Endothelial cell of umbilical vein (primary cell): ENCODE measurements around the gene NAPB. TPM values are rescaled to one million over a fixed set of nuclear protein-coding genes. Genes with fewer than 3 reads are reported as not detected.

Experiments used
- BruUV-seq: library from RNA; stranded (reverse); fragments of 400-500 nt; replicated peaks from 2 replicates; lab custom pipeline; 2021; lab: Mats Ljungman, UMichigan
- CTCF ChIA-PET: fragments of 300-600, 350-600 bp; sonication (Branson Sonifier 250); formaldehyde crosslinking; loops from one replicate; lab custom pipeline; 2021; ENCODE audit warnings: antibody characterized with exemption, inconsistent platforms; lab: Charles Lee
- POLR2A ChIA-PET: fragments of 300-600, 350-600 bp; sonication (Branson Sonifier 250); formaldehyde crosslinking; loops from one replicate; lab custom pipeline; 2021; ENCODE audit warnings: antibody characterized with exemption, inconsistent platforms; lab: Charles Lee
- DNase-seq: peaks from one replicate; pipeline ENCODE4 v3.0.0-alpha.2; 2011; ENCODE audit warnings: low read depth, low spot score
- FAIRE-seq: peaks from 2 replicates; lab custom pipeline; 2011; peaks lifted over from hg19 to GRCh38; lab: Jason Lieb, UNC
- H2AFZ ChIP-seq: 2 replicates; pipeline ENCODE4 v1.6.0; 2012; ENCODE audit warnings: low read depth, low read length, control low read depth, inconsistent platforms
- H3K27ac ChIP-seq: 2 replicates; pipeline ENCODE4 v1.5.1; 2011; ENCODE audit warnings: low read depth, mild to moderate bottlenecking, control low read depth, low read length, moderate library complexity; ENCODE audit not compliant: insufficient read depth
- H3K27me3 ChIP-seq, 2 experiments: 2 replicates each; pipeline versions ENCODE4 v1.6.0 to v1.6.1; 2011; ENCODE audit warnings: low read length in 2 of 2, mixed read lengths in 1 of 2; ENCODE audit not compliant: control insufficient read depth in 2 of 2, insufficient read depth in 2 of 2
- H3K36me3 ChIP-seq, 2 experiments: 2 replicates in 1 of 2; 3 replicates in 1 of 2; pipeline ENCODE4 v1.5.1; 2011; ENCODE audit warnings: low read length in 2 of 2, mild to moderate bottlenecking in 1 of 2, moderate library complexity in 1 of 2; ENCODE audit not compliant: control insufficient read depth in 2 of 2, insufficient read depth in 2 of 2; ENCODE audit errors: extremely low read depth in 1 of 2
- H3K4me1 ChIP-seq: 3 replicates; pipeline ENCODE4 v1.5.1; 2011; ENCODE audit warnings: mild to moderate bottlenecking, low read length; ENCODE audit not compliant: control insufficient read depth, insufficient read depth; ENCODE audit errors: extremely low read depth
- H3K4me2 ChIP-seq: 2 replicates; pipeline ENCODE4 v1.6.1; 2011; ENCODE audit warnings: low read length, control low read depth, mixed read lengths; ENCODE audit not compliant: insufficient read depth
- H3K4me3 ChIP-seq, 3 experiments: fragments of 200-600 bp in 1 of 3; sonication (generic), shearing (Covaris generic) in 1 of 3; replicated peaks in 1 of 3; 2 replicates each; pipeline ENCODE4 v1.5.1; 2011 to 2016; ENCODE audit warnings: control low read depth in 3 of 3, low read length in 3 of 3, mild to moderate bottlenecking in 2 of 3, inconsistent platforms in 1 of 3, low read depth in 1 of 3, moderate library complexity in 1 of 3; ENCODE audit not compliant: insufficient read depth in 1 of 3
- H3K79me2 ChIP-seq: 2 replicates; pipeline ENCODE4 v1.6.0; 2012; ENCODE audit warnings: low read length, inconsistent platforms; ENCODE audit not compliant: control insufficient read depth, insufficient read depth
- H3K9ac ChIP-seq: replicated peaks from 2 replicates; pipeline ENCODE3; 2011; ENCODE audit warnings: low read length, control low read depth; ENCODE audit not compliant: insufficient read depth; ENCODE audit errors: extremely low read depth
- H3K9me1 ChIP-seq: replicated peaks from 3 replicates; pipeline ENCODE4 v1.6.0; 2011; ENCODE audit warnings: mild to moderate bottlenecking, low read length; ENCODE audit not compliant: control insufficient read depth, insufficient read depth; ENCODE audit errors: extremely low read depth
- H3K9me3 ChIP-seq: replicated peaks from 2 replicates; pipeline ENCODE4 v1.5.1; 2012; ENCODE audit warnings: low read length, inconsistent platforms; ENCODE audit not compliant: control insufficient read depth, insufficient read depth
- H4K20me1 ChIP-seq: replicated peaks from 2 replicates; pipeline ENCODE3; 2011; ENCODE audit warnings: mild to moderate bottlenecking, low read length; ENCODE audit not compliant: control insufficient read depth, insufficient read depth; ENCODE audit errors: extremely low read depth
- CTCF ChIP-seq, 2 donors: IDR thresholded peaks; 1 replicate in 1 of 2; 2 replicates in 1 of 2; pipeline ENCODE4 v1.5.1; 2011; ENCODE audit warnings: low read length in 2 of 2, mild to moderate bottlenecking in 2 of 2, moderate library complexity in 2 of 2, control low read depth in 1 of 2, inconsistent platforms in 1 of 2, low read depth in 1 of 2; ENCODE audit not compliant: insufficient read depth in 1 of 2; ENCODE audit errors: extremely low read depth in 1 of 2
- EZH2 ChIP-seq: IDR thresholded peaks from 2 replicates; pipeline ENCODE4 v1.6.1; 2012; ENCODE audit warnings: borderline replicate concordance, low read depth, mild to moderate bottlenecking, moderate library complexity, low read length, inconsistent platforms; ENCODE audit not compliant: severe bottlenecking
- FOS ChIP-seq: IDR thresholded peaks from 2 replicates; pipeline ENCODE4 v1.6.1; 2011; ENCODE audit warnings: mild to moderate bottlenecking, low read length, moderate library complexity, borderline replicate concordance; ENCODE audit not compliant: insufficient read depth
- GATA2 ChIP-seq: IDR thresholded peaks from 2 replicates; pipeline ENCODE4 v1.7.0; 2011; ENCODE audit warnings: low read depth, mild to moderate bottlenecking, moderate library complexity, mixed read lengths, low read length; ENCODE audit not compliant: insufficient read length, insufficient read depth
- JUN ChIP-seq: IDR thresholded peaks from 2 replicates; pipeline ENCODE4 v1.6.1; 2011; ENCODE audit warnings: borderline replicate concordance, low read depth; ENCODE audit not compliant: insufficient read length, insufficient read depth
- MAX ChIP-seq: IDR thresholded peaks from 2 replicates; pipeline ENCODE4 v1.6.1; 2011; ENCODE audit not compliant: insufficient read depth, insufficient read length
- MYC ChIP-seq: IDR thresholded peaks from one replicate; pipeline ENCODE4 v1.6.1; 2011; ENCODE audit warnings: mild to moderate bottlenecking, low read depth, low read length
- POLR2A ChIP-seq: IDR thresholded peaks from 2 replicates; pipeline ENCODE4 v1.6.1; 2012; ENCODE audit warnings: low read depth, mild to moderate bottlenecking, control low read depth, low read length
- POLR2AphosphoS5 ChIP-seq: IDR thresholded peaks from 2 replicates; pipeline ENCODE4 v1.6.1; 2012; ENCODE audit warnings: low read depth, mild to moderate bottlenecking, control low read depth, low read length, moderate library complexity; ENCODE audit not compliant: insufficient read depth
- dilution Hi-C: fragments of 300-500 bp; cut with MboI; formaldehyde crosslinking; loops from one replicate; pipeline ENCODE4 v1.15.0; 2019; ENCODE audit warnings: low sequenced_read_pairs; ENCODE audit not compliant: extremely low pct_ligation_motif_present
- intact Hi-C: fragments of 100-400 bp; cut with micrococcal nuclease; formaldehyde crosslinking; loops from one replicate; pipeline ENCODE4 v1.10.0; 2022
- polyA plus RNA-seq, 4 experiments: library from polyadenylated mRNA; depleted of rRNA in 3 of 4; stranded (reverse) in 3 of 4; unstranded in 1 of 4; fragments of >200 nt; gene quantifications; 2 replicates each; pipeline versions ENCODE4 v1.2.1 to v1.2.3, GENCODE V29; 2011 to 2012; ENCODE audit warnings: missing spikeins in 1 of 4
- total RNA-seq: library from RNA; stranded (reverse); gene quantifications from 2 replicates; pipeline ENCODE4 v1.2.3, GENCODE V29; 2021

Gene NAPB
- total and polyA plus RNA-seq, 2 donors (not counting 3 experiments of a cell fraction or from before 2014, with no cell fraction given), result 4.7 to 10.1 TPM

- FAIRE-seq (no peak), DNase-seq (no peak)
- H2AFZ ChIP-seq, result no peak overlapping the region
- no peaks in the 10 kb centered on the region for H3K9me3 ChIP-seq
- POLR2A ChIA-PET, result no interaction called here
- CTCF ChIA-PET, result no interaction called here
- TF ChIP-seq MYC (no peak), CTCF (IDR thresholded peaks at IDR 0.05; ENCODE audit: extremely low read depth in 1 of 2, insufficient read depth in 1 of 2, low read depth in 1 of 2, low read length in 2 of 2) (no peak), GATA2 (no peak), EZH2 (no peak), MAX (no peak), POLR2A (no peak), FOS (no peak), JUN (no peak), POLR2AphosphoS5 (no peak)
- peaks cover 11% of the 10 kb centered on the region for H3K79me2 ChIP-seq
- H3K4me2 ChIP-seq, result no peak overlapping the region
- H3K27me3 ChIP-seq, result no peaks in the 10 kb centered on the region
- H3K4me1 ChIP-seq, result peaks cover 17% of the 10 kb centered on the region
- no peak overlapping the region for H3K9ac ChIP-seq
- H4K20me1 ChIP-seq, result no peaks in the 10 kb centered on the region
- peaks cover 8 to 18% of the 10 kb centered on the region in 2 experiments for H3K36me3 ChIP-seq
- intact Hi-C loops (no loop called here), dilution Hi-C loops (no loop called here)
- BruUV-seq, result no TSS peak
- no peak overlapping the region for H3K27ac ChIP-seq
- H3K4me3 ChIP-seq, result no peak overlapping the region
- no peaks in the 10 kb centered on the region for H3K9me1 ChIP-seq
These were observed 27.1 kb downstream of the NAPB start for GRCh38 chr20:23393996-23394775.
